Ureter (tissue), 1 donor: ENCODE measurements around the gene KRTAP19-2. TPM values are rescaled to one million over a fixed set of nuclear protein-coding genes. Genes with fewer than 3 reads are reported as not detected.

ENCODE experiments used
- total RNA-seq: library from RNA; stranded (reverse); gene quantifications from one replicate; pipeline ENCODE4 v1.2.4, GENCODE V29; 2023
- donor health status: DM: yes; HTN: yes; CAD: no.

KRTAP19-2 gene
- total RNA-seq, 1 donor from 2014 or later, result not detected

Other genes with a start within 250 kb of the KRTAP19-2 start
- gene KRTAP24-1, start 204.5 kb downstream of the KRTAP19-2 start, total RNA-seq, result not detected
- gene KRTAP25-1, start 197.9 kb downstream of the KRTAP19-2 start, total RNA-seq, result not detected
- gene KRTAP26-1, start 167.1 kb downstream of the KRTAP19-2 start, total RNA-seq, result not detected
- gene KRTAP27-1, start 149.7 kb downstream of the KRTAP19-2 start, total RNA-seq, result not detected
- gene KRTAP23-1, start 138.8 kb downstream of the KRTAP19-2 start, total RNA-seq, result not detected
- not detected for gene KRTAP13-2, start 115.2 kb downstream of the KRTAP19-2 start, total RNA-seq
- not detected for gene KRTAP13-1, start 91.4 kb downstream of the KRTAP19-2 start, total RNA-seq
- gene KRTAP13-3, start 61.5 kb downstream of the KRTAP19-2 start, total RNA-seq, result not detected
- not detected for gene KRTAP13-4, start 57.2 kb downstream of the KRTAP19-2 start, total RNA-seq
- not detected for gene KRTAP15-1, start 47.2 kb downstream of the KRTAP19-2 start, total RNA-seq
- not detected for gene KRTAP19-1, start 7.1 kb downstream of the KRTAP19-2 start, total RNA-seq
- not detected for gene KRTAP19-3, start 4.6 kb upstream of the KRTAP19-2 start, total RNA-seq
- not detected for gene KRTAP19-4, start 9.7 kb upstream of the KRTAP19-2 start, total RNA-seq
- not detected for gene KRTAP19-5, start 14.7 kb upstream of the KRTAP19-2 start, total RNA-seq
- not detected for gene KRTAP19-6, start 54.4 kb upstream of the KRTAP19-2 start, total RNA-seq
- gene KRTAP19-7, start 73.9 kb upstream of the KRTAP19-2 start, total RNA-seq, result not detected
- not detected for gene KRTAP22-2, start 103.0 kb upstream of the KRTAP19-2 start, total RNA-seq
- not detected for gene KRTAP6-3, start 105.0 kb upstream of the KRTAP19-2 start, total RNA-seq
- not detected for gene KRTAP6-2, start 111.5 kb upstream of the KRTAP19-2 start, total RNA-seq
- not detected for gene KRTAP22-1, start 113.7 kb upstream of the KRTAP19-2 start, total RNA-seq
- gene KRTAP6-1, start 126.5 kb upstream of the KRTAP19-2 start, total RNA-seq, result not detected
- not detected for gene KRTAP20-1, start 129.0 kb upstream of the KRTAP19-2 start, total RNA-seq
- gene KRTAP20-4, start 133.2 kb upstream of the KRTAP19-2 start, total RNA-seq, result not detected
- gene KRTAP20-2, start 147.8 kb upstream of the KRTAP19-2 start, total RNA-seq, result not detected
- gene KRTAP20-3, start 155.4 kb upstream of the KRTAP19-2 start, total RNA-seq, result not detected
- gene KRTAP21-3, start 231.3 kb upstream of the KRTAP19-2 start, total RNA-seq, result not detected